Measurements from ENCODE around the gene LYPD3. TPM values are rescaled to one million over a fixed set of nuclear protein-coding genes. Genes with fewer than 3 reads are reported as not detected.

The LYPD3 gene
- 4.8 TPM for polyA plus RNA-seq (2012; ENCODE audit: insufficient read length, low read depth)

DNA sequence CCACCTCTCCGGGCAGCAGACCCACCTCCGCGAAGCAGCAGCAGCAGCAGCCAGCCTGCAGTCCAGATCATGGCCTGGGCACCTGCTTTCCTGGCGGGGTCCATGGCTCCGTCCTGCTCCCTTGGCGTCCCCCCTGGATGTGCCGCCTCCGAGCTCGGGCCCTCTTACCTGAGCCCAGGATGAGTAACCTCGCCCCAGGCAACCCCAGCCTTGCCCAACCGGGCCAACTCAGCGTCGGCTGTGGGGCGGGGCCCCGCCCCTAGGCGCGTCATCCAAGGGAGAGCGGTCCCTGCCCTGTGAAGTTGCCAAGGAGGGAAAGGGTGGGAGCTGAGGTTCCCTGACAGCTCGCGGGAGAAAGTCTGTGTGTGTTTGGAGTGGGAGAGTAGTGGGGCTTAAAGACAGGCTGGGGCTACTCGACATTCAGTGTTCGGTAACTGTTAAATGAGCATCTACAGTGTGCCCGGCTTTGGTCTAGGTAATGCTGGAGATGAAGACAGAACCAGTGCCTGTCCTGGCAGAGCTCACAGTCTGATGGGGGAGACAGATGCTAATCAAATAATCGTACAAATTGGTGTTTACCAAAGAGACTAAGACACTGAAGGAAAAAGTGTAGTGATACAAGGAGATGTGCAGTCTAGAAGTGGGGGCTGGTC lies at the start of gene LYPD3:
Gene LYPD3 (minus strand): TSS at position 141 of the 653 bp plus-strand sequence. CDS start 37 bp downstream, at position 104.
- TF ChIP-seq, protein P1, sequence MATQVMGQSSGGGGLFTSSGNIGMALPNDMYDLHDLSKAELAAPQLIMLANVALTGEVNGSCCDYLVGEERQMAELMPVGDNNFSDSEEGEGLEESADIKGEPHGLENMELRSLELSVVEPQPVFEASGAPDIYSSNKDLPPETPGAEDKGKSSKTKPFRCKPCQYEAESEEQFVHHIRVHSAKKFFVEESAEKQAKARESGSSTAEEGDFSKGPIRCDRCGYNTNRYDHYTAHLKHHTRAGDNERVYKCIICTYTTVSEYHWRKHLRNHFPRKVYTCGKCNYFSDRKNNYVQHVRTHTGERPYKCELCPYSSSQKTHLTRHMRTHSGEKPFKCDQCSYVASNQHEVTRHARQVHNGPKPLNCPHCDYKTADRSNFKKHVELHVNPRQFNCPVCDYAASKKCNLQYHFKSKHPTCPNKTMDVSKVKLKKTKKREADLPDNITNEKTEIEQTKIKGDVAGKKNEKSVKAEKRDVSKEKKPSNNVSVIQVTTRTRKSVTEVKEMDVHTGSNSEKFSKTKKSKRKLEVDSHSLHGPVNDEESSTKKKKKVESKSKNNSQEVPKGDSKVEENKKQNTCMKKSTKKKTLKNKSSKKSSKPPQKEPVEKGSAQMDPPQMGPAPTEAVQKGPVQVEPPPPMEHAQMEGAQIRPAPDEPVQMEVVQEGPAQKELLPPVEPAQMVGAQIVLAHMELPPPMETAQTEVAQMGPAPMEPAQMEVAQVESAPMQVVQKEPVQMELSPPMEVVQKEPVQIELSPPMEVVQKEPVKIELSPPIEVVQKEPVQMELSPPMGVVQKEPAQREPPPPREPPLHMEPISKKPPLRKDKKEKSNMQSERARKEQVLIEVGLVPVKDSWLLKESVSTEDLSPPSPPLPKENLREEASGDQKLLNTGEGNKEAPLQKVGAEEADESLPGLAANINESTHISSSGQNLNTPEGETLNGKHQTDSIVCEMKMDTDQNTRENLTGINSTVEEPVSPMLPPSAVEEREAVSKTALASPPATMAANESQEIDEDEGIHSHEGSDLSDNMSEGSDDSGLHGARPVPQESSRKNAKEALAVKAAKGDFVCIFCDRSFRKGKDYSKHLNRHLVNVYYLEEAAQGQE (IDR thresholded peaks at IDR 0.05; ENCODE audit: insufficient read depth in 1 of 2, low read depth in 2 of 2, low read length in 2 of 2): no peak
- no peak for TF ChIP-seq TAF1 (IDR thresholded peaks at IDR 0.05; ENCODE audit: borderline replicate concordance, insufficient read depth, low read length)
- TF ChIP-seq POLR2AphosphoS5 (IDR thresholded peaks at IDR 0.05; ENCODE audit: low read depth, low read length): no peak
- no peak for TF ChIP-seq FOXP2 (optimal IDR thresholded peaks at IDR 0.05; ENCODE audit: borderline replicate concordance, extremely low read depth, extremely low read length, insufficient read depth)
- no peak for TF ChIP-seq SIN3A (IDR thresholded peaks at IDR 0.05; ENCODE audit: borderline replicate concordance, insufficient read depth, low read length)

DNA sequence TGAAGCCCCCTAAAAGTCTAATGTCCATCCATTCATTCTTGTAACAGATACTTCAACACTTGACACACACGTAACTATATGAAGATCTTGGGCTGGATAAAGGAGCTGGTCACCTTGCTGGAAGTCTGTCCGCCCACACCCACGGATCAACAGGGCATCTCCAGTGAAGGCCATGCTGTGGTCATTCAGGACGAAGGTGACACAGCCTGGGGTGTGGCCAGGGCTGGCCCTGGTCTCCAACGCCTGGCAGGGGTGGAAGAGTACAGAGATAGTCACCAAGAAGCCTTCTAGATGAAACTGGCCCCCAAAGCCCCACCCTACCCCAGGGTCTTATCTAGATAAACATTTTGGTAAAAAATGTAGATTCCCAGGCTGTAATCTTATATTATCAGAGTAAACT lies 45.9 kb upstream of the LYPD3 start:
- TF ChIP-seq FOXP2 (optimal IDR thresholded peaks at IDR 0.05; ENCODE audit: borderline replicate concordance, extremely low read depth, extremely low read length, insufficient read depth) (no peak), SIN3A (IDR thresholded peaks at IDR 0.05; ENCODE audit: borderline replicate concordance, insufficient read depth, low read length) (no peak), POLR2AphosphoS5 (IDR thresholded peaks at IDR 0.05; ENCODE audit: low read depth, low read length) (no peak), TAF1 (IDR thresholded peaks at IDR 0.05; ENCODE audit: borderline replicate concordance, insufficient read depth, low read length) (no peak)
- TF ChIP-seq, protein P1 (IDR thresholded peaks at IDR 0.05; ENCODE audit: insufficient read depth in 1 of 2, low read depth in 2 of 2, low read length in 2 of 2): no peak

DNA sequence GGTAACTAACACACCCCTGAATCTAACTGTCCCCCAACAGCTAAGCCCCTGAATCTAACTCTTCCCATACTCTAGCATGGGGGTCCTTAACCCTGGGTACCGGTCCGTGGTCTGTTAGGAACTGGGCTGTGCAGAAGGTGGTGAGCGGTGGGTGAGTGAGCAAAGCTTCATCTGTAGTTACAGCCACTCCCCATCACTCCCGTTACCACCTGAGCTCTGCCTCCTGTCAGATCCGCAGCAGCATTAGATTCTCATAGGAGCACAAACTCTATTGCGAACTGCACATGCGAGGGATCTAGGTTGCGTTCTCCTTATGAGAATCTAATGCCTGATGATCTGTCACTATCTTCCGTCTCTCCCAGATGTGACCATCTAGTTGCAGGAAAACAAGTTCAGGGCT lies 45.3 kb upstream of the LYPD3 start:
- no peak for TF ChIP-seq SIN3A (IDR thresholded peaks at IDR 0.05; ENCODE audit: borderline replicate concordance, insufficient read depth, low read length)
- TF ChIP-seq FOXP2 (optimal IDR thresholded peaks at IDR 0.05; ENCODE audit: borderline replicate concordance, extremely low read depth, extremely low read length, insufficient read depth): no peak
- no peak for TF ChIP-seq TAF1 (IDR thresholded peaks at IDR 0.05; ENCODE audit: borderline replicate concordance, insufficient read depth, low read length)
- TF ChIP-seq, protein P1 (IDR thresholded peaks at IDR 0.05; ENCODE audit: insufficient read depth in 1 of 2, low read depth in 2 of 2, low read length in 2 of 2): no peak

DNA sequence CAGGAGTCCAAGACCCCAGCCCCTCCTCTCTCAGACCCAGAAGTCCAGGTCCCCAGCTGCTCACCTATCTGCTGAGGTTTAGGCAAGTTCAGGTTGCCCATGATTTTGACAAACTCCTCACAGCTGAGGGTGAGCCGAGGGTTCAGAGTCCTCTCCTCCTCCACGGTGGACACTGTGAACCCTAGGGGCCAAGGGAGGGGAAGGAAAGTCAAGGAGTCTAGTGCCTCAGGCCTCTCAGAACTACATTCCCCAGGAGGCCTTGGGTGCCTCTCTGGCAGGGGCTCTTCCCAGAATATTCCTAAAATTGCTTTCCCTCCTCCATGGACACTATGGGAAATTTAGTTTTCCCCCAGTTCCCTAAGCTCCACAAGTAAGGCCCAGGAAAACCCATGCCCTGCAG lies 42.5 kb upstream of the LYPD3 start:
- TF ChIP-seq, protein P1 (IDR thresholded peaks at IDR 0.05; ENCODE audit: insufficient read depth in 1 of 2, low read depth in 2 of 2, low read length in 2 of 2): no peak
- TF ChIP-seq POLR2AphosphoS5 (IDR thresholded peaks at IDR 0.05; ENCODE audit: low read depth, low read length) (no peak), SIN3A (IDR thresholded peaks at IDR 0.05; ENCODE audit: borderline replicate concordance, insufficient read depth, low read length) (no peak), FOXP2 (optimal IDR thresholded peaks at IDR 0.05; ENCODE audit: borderline replicate concordance, extremely low read depth, extremely low read length, insufficient read depth) (no peak), TAF1 (IDR thresholded peaks at IDR 0.05; ENCODE audit: borderline replicate concordance, insufficient read depth, low read length) (no peak)

Measured in PFSK-1 (cell line).